SJSA1 (cell line): Measurements from ENCODE around the gene PIP4K2C. TPM values are rescaled to one million over a fixed set of nuclear protein-coding genes. Genes with fewer than 3 reads are reported as not detected.
"Not testable (repeated sequence)": the region's sequence is repeated elsewhere in the genome, so short reads cannot be mapped to it uniquely, and the experiment has no call there.

ENCODE experiments used
- DNase-seq, 2 experiments: peaks; one replicate each; pipeline ENCODE4 v3.0.0-alpha.2; 2015 to 2020; ENCODE audit warnings: low spot score in 2 of 2, low read depth in 1 of 2
- H3K27ac ChIP-seq: fragments of 250-450 bp; sonication (Bioruptor Pico); 2 replicates; pipeline ENCODE4 v1.5.1; 2020; ENCODE audit warnings: mild to moderate bottlenecking, moderate library complexity
- H3K27me3 ChIP-seq: fragments of 250-450 bp; sonication (Bioruptor Pico); replicated peaks from 2 replicates; pipeline ENCODE4 v1.5.1; 2020; ENCODE audit warnings: mild to moderate bottlenecking, moderate library complexity
- H3K36me3 ChIP-seq: fragments of 250-450 bp; sonication (Bioruptor Pico); 2 replicates; pipeline ENCODE4 v1.5.1; 2020; ENCODE audit warnings: mild to moderate bottlenecking
- H3K4me1 ChIP-seq: fragments of 250-450 bp; sonication (Bioruptor Pico); replicated peaks from 2 replicates; pipeline ENCODE4 v1.6.1; 2021; ENCODE audit warnings: mild to moderate bottlenecking
- H3K4me3 ChIP-seq: fragments of 250-450 bp; sonication (Bioruptor Pico); 2 replicates; pipeline ENCODE4 v1.5.1; 2020; ENCODE audit warnings: mild to moderate bottlenecking
- H3K9me3 ChIP-seq: fragments of 250-450 bp; sonication (Bioruptor Pico); replicated peaks from 2 replicates; pipeline ENCODE4 v1.5.1; 2020; ENCODE audit warnings: mild to moderate bottlenecking
- total RNA-seq: library from RNA; depleted of rRNA; stranded (reverse); fragments of >200 nt; shearing (Covaris generic); gene quantifications from 2 replicates; pipeline ENCODE4 v1.2.3, GENCODE V29; 2014

Gene PIP4K2C
- total RNA-seq, 1 experiment from 2014 or later = 654 TPM

DNA sequence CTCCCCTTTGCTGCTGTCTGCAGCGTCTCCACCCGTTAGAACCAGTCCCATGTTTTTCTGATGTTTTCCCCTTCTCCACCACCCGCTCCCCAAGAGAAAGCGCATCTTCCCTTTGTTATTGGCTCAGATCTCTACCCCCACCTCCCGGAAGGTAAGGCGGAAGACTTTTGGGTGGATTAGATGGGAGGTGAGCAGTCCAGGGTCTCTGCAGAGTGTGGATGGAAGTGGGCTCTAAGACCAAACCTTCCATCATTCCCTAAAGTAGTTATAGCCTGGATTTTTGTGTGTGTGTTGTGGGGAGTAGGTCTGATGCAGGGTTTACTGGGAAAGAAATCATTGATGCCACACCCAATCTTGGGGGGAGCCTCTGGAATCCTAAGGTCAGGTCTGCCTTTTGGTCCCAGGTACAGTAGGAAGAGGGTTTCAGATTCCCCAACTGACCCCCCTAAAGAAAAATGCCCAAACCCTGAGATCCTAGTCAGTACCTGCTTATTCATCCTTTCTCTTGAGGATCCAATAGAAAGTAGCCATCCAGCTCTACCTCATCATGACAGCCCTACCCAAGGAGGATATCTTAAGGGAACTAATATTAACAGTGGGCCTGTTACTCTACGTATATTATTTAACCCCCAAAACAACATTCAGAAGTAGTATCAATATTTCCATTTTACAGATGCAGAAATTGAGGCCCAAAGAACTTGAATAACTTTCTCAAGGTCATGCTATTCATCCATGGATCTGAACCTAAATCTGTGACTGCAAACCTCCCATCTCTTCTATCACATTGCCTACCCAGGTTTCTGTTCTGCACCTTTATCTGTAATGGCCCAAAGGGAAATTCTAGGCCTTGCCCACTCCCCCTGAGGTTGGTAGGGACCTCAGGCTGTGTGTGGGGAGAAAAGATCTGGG, 40.1 kb upstream of the PIP4K2C start:
- Histone ChIP-seq H3K4me3 (no peak overlapping the region), H3K27ac (no peak overlapping the region), H3K9me3 (no peaks in the 10 kb centered on the region), H3K27me3 (0 out of 2 replicates have a peak, but pooled peaks cover 6% of the 10 kb centered on the region), H3K4me1 (peaks cover 38% of the 10 kb centered on the region), H3K36me3 (peaks cover 11% of the 10 kb centered on the region)
- peak; percentile 76 to 85 for DNase-seq

DNA sequence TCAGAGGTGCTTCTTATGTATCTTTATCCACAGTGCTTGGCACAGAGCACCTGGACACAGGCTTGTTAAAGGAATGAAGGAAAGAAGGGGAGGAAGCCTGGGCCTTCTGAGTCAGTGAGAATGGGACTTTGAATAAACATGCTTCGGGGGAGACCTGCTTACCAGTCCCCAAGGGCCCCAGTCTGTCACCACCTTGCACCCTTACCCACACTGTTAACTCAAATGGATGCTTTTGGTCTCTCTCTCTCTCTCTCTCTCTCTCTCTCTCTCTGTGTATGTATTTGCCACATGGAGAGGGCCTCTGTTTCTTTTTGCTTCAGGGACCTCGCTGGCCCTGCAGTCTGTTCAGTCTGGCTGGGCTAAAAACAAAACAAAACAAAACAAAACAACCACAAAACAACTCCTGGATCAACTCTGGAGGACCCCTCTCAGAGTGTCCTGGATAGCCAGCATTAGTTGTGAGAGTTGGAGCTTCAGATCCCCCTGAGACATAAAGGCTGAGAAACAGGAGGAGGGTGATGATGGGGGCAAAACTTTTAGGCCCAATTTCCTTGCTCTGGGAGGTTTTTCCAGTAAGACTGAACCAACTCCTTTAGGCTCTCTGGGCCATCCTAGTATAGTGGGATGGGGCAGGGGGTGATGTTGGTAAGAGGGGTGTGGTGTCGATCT, 39.2 kb upstream of the PIP4K2C start:
- Histone ChIP-seq H3K27me3 (0 out of 2 replicates have a peak, but pooled peaks cover 6% of the 10 kb centered on the region), H3K4me1 (peaks cover 32% of the 10 kb centered on the region), H3K27ac (no peak overlapping the region), H3K9me3 (no peaks in the 10 kb centered on the region), H3K4me3 (no peak overlapping the region), H3K36me3 (peaks cover 2% of the 10 kb centered on the region)
- DNase-seq = no peak

DNA sequence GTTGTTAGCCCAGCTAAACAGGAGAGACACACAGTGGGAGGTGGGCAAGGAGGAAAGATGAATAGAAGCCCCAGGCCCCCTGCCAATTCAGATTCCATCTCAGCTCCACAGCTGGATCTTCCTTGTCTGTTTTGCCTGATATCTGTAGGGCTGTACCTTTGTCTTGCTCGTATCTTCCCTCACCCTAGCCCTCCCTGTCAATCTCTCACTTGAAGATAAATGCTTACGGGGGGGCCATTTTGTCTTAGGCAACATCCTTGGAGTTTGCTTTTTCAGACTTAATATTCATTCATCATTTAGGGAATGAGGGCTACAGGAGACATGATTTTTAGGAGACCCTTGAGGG, 38.7 kb upstream of the PIP4K2C start:
- H3K27ac ChIP-seq = no peak overlapping the region
- H3K4me3 ChIP-seq = no peak overlapping the region
- DNase-seq = peak in 1 of 2 experiments; percentile 81
- H3K36me3 ChIP-seq = no peaks in the 10 kb centered on the region
- peaks cover 32% of the 10 kb centered on the region for H3K4me1 ChIP-seq
- H3K9me3 ChIP-seq = no peaks in the 10 kb centered on the region
- H3K27me3 ChIP-seq = 0 out of 2 replicates have a peak, but pooled peaks cover 6% of the 10 kb centered on the region

GRCh38 chr12:57552835-57553313, 38.1 kb upstream of the PIP4K2C start:
- DNase-seq = no peak
- H3K27ac ChIP-seq = no peak overlapping the region

DNA sequence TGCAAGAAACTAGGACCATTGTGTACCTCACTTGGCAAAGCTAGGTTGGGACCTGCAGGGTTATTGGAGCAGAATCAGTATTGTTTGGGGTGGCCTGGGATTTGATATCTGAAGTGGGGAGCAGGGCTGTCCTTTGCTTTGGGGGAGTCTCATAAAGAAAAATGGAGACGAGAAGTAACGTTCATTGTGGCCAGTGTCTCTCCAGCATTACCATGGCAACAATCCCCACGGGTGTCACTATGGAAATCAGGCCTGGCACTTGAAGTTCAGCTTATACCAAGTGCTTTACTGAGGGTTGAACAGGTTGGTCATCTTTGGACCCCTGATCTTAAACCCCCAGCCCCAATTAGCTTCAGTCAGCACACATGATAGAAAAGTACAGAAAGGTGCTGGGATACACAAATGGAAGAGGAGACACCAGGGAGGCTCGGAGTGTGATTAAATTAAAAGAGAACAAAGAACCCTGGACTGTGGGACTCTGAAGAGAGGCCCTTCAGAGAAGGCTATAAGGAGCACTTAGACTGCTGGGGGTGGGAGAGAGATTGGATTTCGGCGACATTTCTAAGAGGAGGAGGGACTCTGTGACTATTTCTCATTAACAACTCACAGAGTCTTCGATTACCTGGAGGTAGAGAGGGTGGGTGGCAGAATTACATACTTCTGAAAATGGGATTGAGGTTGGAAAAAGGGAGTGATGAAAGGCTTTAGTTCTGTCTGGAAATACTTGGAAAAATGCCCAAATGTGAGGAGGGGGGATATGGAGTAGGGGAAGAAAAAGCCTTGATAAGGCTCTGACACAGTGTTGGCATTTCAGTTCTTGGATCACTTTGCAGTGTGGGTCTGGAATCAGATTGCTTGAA, 37.4 kb upstream of the PIP4K2C start:
- H3K4me3 ChIP-seq = no peak overlapping the region
- 0 out of 2 replicates have a peak, but pooled peaks cover 4% of the 10 kb centered on the region for H3K27me3 ChIP-seq
- no peaks in the 10 kb centered on the region for H3K9me3 ChIP-seq
- no peaks in the 10 kb centered on the region for H3K36me3 ChIP-seq
- H3K4me1 ChIP-seq = peaks cover 28% of the 10 kb centered on the region
- DNase-seq = peak; percentile 77 to 81
- H3K27ac ChIP-seq = no peak overlapping the region

More at GRCh38 chr12:57552835-57553313, 38.1 kb upstream of the PIP4K2C start:
- Histone ChIP-seq H3K36me3 (no peaks in the 10 kb centered on the region), H3K9me3 (no peaks in the 10 kb centered on the region), H3K4me1 (peaks cover 28% of the 10 kb centered on the region), H3K27me3 (0 out of 2 replicates have a peak, but pooled peaks cover 4% of the 10 kb centered on the region), H3K4me3 (no peak overlapping the region)

- H3K27ac ChIP-seq = no peak overlapping the region
- no peaks in the 10 kb centered on the region for H3K9me3 ChIP-seq
- no peak overlapping the region for H3K4me3 ChIP-seq
- 0 out of 2 replicates have a peak, but pooled peaks cover 4% of the 10 kb centered on the region for H3K27me3 ChIP-seq
- peaks cover 28% of the 10 kb centered on the region for H3K4me1 ChIP-seq
- peak; percentile 72 to 85 for DNase-seq
- H3K36me3 ChIP-seq = no peaks in the 10 kb centered on the region
Measured at GRCh38 chr12:57554453-57554852, 36.5 kb upstream of the PIP4K2C start.

- peak; percentile 76 to 81 for DNase-seq
- Histone ChIP-seq H3K27ac (no peak overlapping the region), H3K9me3 (no peaks in the 10 kb centered on the region), H3K27me3 (0 out of 2 replicates have a peak, but pooled peaks cover 4% of the 10 kb centered on the region), H3K36me3 (no peaks in the 10 kb centered on the region), H3K4me3 (no peak overlapping the region), H3K4me1 (peaks cover 27% of the 10 kb centered on the region)
Measured at GRCh38 chr12:57554897-57555296, 36.1 kb upstream of the PIP4K2C start.

DNA sequence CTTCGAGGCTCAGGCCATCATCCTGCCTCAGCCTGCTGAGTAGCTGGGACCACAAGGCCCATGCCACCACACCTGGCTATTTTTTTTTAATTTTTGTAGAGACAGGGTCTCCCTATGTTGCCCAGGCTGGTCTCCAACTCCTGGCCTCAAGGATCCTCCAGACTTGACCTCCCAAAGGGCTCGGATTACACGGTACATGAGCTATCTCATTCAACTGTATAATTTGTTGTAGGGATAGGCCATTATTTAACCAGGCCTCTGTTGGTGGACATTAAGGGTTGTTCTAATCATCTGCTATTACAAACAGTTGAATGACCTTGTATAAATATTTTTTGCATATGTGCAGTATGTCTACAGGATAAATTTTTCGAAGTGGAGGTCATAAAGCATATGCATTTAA, 32.1 kb upstream of the PIP4K2C start:
- DNase-seq = peak; percentile 69 to 86
- H3K4me1 ChIP-seq = peaks cover 7% of the 10 kb centered on the region
- H3K4me3 ChIP-seq = no peak overlapping the region
- H3K9me3 ChIP-seq = peaks cover 8% of the 10 kb centered on the region
- peaks cover 31% of the 10 kb centered on the region for H3K27me3 ChIP-seq
- no peak overlapping the region for H3K27ac ChIP-seq
- H3K36me3 ChIP-seq = no peaks in the 10 kb centered on the region

DNA sequence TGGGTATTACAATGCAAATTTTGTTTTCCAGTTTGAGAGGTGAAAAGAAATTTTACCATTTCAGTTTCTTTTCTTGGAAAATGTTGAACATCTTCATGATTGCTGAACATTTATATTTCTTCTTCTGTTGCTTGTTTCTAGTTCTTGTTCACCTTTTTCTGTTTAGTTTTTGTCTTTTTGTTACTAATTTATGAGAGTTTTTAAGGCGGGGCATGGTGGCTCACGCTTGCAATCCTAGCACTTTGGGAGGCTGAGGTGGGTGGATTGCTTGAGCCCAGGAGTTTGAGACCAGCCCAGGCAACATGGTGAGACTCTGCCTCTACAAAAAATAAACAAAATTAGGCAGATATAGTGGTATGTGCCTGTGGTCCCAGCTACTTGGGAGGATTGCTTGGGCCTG, 30.5 kb upstream of the PIP4K2C start:
- peaks cover 42% of the 10 kb centered on the region for H3K27me3 ChIP-seq
- H3K9me3 ChIP-seq = peaks cover 13% of the 10 kb centered on the region
- no peak overlapping the region for H3K27ac ChIP-seq
- H3K4me1 ChIP-seq = peaks cover 7% of the 10 kb centered on the region
- H3K36me3 ChIP-seq = no peaks in the 10 kb centered on the region
- H3K4me3 ChIP-seq = no peak overlapping the region
- peak; percentile 81 to 86 for DNase-seq

DNA sequence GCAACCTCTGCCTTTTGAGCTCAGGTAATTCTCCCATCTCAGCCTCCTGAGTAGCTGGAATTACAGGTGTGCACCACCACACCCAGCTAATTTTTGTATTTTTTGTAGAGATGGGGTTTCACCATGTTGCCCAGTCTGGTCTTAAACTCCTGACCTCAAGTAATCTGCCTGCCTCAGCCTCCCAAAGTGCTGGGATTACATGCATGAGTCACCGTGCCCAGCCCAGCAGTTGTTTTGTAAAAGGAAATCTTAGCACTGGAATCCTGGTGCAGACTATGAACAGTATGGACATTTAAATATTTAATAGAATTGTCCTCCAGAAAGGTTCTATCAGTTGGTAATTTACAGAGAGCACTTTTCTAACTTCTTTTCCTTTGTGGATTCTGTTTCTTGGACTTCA, 29.9 kb upstream of the PIP4K2C start:
- H3K4me3 ChIP-seq, H3K4me1 ChIP-seq, DNase-seq, H3K36me3 ChIP-seq, H3K27ac ChIP-seq: not testable (repeated sequence)
- H3K9me3 ChIP-seq = peaks cover 13% of the 10 kb centered on the region
- H3K27me3 ChIP-seq = peaks cover 48% of the 10 kb centered on the region

DNA sequence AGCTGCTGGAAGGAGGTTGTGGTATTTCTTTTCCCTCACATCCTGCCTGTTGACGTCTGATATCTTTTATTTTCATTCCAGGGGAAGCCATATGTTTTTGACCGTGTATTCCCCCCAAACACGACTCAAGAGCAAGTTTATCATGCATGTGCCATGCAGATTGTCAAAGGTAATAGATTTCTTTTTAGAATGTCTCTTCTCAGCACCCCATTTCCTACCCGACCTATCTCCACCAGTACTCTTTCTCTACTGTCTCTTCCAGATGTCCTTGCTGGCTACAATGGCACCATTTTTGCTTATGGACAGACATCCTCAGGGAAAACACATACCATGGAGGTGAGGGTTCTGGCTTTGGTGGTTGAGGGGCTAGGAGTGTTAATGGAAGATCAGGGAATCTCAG, 27.6 kb upstream of the PIP4K2C start:
- peaks cover 63% of the 10 kb centered on the region for H3K27me3 ChIP-seq
- H3K36me3 ChIP-seq = no peaks in the 10 kb centered on the region
- H3K9me3 ChIP-seq = peaks cover 13% of the 10 kb centered on the region
- no peak overlapping the region for H3K4me3 ChIP-seq
- peak; percentile 78 to 84 for DNase-seq
- H3K27ac ChIP-seq = no peak overlapping the region
- H3K4me1 ChIP-seq = peaks cover 7% of the 10 kb centered on the region

DNA sequence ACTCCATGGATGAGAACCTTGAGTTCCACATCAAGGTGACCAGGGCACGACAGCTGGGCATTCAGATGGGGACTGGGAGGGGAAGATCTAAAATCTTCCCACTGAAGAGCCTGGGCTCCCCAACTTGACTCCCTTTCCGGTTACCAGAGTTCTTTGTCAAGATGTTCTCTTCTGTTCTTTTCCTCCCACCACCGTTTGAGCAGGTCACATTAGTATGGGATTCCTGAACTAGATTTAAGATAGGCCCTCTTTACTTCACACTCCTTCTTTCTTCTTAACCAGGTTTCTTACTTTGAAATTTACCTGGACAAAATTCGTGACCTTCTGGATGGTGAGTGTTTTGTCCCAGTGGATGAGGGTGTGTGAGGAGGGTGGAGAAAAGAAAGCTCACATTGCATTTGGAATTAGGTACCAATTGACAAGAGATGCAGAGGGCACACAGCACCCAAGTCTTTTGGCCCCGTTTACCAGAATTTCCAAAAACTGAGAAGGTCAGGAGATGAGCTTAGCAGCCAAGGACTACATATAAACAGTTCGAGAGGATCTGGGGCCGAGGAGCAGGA, 26.7 kb upstream of the PIP4K2C start:
- Histone ChIP-seq H3K9me3 (peaks cover 13% of the 10 kb centered on the region), H3K36me3 (no peaks in the 10 kb centered on the region), H3K27me3 (peaks cover 71% of the 10 kb centered on the region), H3K27ac (no peak overlapping the region), H3K4me3 (no peak overlapping the region), H3K4me1 (peaks cover 7% of the 10 kb centered on the region)
- DNase-seq = peak; percentile 73 to 83

GRCh38 chr12:57568838-57569237, 22.2 kb upstream of the PIP4K2C start:
- DNase-seq = peak in 1 of 2 experiments; percentile 76
- Histone ChIP-seq H3K9me3 (peaks cover 5% of the 10 kb centered on the region), H3K36me3 (no peaks in the 10 kb centered on the region), H3K4me1 (no peaks in the 10 kb centered on the region), H3K27ac (no peak overlapping the region), H3K27me3 (peaks cover 62% of the 10 kb centered on the region), H3K4me3 (no peak overlapping the region)
